GM13976 (cell line): ENCODE measurements around the gene DYNLT1.

Experiments used
- DNase-seq: peaks from one replicate; pipeline ENCODE4 v3.0.0; 2012; ENCODE audit warnings: low spot score
- CTCF ChIP-seq: IDR thresholded peaks from 2 replicates; pipeline ENCODE4 v1.5.1; 2012; ENCODE audit warnings: borderline replicate concordance, mild to moderate bottlenecking; ENCODE audit not compliant: insufficient read depth; ENCODE audit errors: extremely low read depth, missing control alignments, control extremely low read depth
- in situ Hi-C: fragments of 300-500 bp; cut with MboI; formaldehyde crosslinking; loops from one replicate; pipeline ENCODE4 v1.12.0; 2022; ENCODE audit warnings: low sequenced_read_pairs, mixed read lengths, inconsistent platforms; ENCODE audit not compliant: unreplicated experiment

Gene DYNLT1

GRCh38 chr6:158669145-158670035, 24.8 kb upstream of the DYNLT1 start:
- TF ChIP-seq CTCF: no peak
- no peak for DNase-seq
- in situ Hi-C loops: no loop called here

DNA sequence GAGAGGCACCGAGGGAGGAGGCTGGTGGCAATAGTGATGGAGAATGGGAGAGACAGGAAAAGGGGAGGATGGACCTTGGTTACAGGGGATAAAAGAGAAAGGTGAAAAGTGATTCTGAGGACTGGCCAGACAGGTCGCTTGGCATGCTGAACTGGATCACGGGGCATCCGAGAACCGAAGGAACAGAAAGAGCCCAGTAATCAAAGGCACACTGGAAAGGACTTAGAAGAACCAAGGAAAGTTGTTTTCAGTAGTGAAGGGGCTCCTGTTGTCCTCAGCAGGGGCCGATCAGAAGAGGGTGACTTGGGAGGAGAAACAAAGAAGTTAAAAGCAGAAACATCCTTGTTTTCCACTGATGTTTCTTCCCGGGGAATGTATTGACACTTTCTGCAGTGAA, 24.2 kb upstream of the DYNLT1 start:
- DNase-seq: no peak
- in situ Hi-C loops: no loop called here
- no peak for TF ChIP-seq CTCF

DNA sequence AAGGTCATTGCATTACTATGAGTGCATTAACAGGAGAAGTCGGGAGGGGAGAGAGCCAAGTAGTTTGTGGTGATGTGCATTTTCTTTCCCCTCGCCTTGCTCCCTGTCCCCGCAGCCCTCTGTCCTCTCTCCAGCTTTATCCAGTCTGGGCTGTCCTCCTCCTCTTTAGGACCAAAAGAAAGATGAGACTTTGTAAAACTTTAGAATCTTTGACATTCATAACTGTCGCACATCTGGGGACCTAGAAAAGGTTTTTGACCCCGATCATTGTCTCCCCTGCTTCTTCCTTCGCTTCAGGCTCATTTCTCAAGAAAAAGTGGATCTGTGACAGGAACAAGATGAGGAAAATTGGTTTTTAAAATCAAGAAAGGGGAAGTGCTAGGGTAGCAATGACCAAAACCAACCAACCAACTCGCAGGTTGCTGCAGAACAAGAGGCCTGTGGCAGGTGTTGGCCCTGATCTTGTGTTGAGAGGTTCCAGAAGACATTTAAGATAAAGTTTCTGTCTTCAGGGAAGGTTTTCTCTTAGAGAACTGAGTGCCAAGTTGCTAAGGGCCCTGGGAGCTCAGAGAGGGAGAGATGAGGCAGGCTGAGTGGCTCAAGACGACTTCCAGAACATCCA, 22.9 kb upstream of the DYNLT1 start:
- TF ChIP-seq CTCF: no peak
- in situ Hi-C loops: no loop called here
- no peak for DNase-seq

DNA sequence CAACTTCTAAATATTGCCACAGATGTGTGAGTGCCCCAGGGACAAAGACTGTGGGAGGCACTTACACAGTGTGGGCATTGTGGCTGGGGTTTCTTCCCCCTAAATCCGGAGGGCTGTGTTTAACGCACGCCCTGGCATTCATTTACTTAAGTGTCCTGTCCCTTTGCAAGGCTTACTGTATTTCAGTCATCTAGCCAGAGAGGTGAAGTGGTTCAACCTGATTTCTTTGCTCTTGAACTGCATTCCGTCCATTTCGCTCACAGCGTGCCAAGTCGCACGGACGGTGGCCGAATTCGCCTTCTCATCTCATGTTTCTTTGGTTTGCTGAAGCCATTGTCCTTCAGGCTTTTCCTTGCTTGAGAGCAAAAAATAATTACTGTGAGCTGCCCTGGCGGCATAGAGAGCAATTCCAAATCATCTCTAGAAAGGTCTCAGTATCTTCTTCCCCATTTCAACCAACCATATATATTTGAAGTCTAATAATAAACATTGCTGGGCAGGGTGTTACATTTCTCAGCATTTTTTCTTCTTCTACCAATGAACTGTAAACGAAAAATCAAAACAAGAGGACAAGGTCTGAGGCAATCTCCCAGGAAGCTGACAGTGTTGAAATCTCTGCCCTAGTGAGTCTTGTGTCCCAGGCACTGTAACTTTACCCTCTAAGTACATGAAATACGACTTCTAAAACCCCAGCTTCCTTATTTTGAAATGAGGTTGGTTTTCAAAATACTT, 22.3 kb upstream of the DYNLT1 start:
- peak; percentile 48 for DNase-seq
- no peak for TF ChIP-seq CTCF
- in situ Hi-C loops: no loop called here

- in situ Hi-C loops: no loop called here
- no peak for TF ChIP-seq CTCF
- no peak for DNase-seq
These were observed 20.8 kb upstream of the DYNLT1 start for GRCh38 chr6:158665332-158665731.

- TF ChIP-seq CTCF: no peak
- DNase-seq: no peak
- in situ Hi-C loops: no loop called here
These were observed 19.2 kb upstream of the DYNLT1 start for GRCh38 chr6:158663625-158664165.
